ENCODE measurements around the gene PHF21B. TPM values are rescaled to one million over a fixed set of nuclear protein-coding genes. Genes with fewer than 3 reads are reported as not detected.

The PHF21B gene
- total RNA-seq, 1 donor from 2014 or later = 4.6 TPM

DNA sequence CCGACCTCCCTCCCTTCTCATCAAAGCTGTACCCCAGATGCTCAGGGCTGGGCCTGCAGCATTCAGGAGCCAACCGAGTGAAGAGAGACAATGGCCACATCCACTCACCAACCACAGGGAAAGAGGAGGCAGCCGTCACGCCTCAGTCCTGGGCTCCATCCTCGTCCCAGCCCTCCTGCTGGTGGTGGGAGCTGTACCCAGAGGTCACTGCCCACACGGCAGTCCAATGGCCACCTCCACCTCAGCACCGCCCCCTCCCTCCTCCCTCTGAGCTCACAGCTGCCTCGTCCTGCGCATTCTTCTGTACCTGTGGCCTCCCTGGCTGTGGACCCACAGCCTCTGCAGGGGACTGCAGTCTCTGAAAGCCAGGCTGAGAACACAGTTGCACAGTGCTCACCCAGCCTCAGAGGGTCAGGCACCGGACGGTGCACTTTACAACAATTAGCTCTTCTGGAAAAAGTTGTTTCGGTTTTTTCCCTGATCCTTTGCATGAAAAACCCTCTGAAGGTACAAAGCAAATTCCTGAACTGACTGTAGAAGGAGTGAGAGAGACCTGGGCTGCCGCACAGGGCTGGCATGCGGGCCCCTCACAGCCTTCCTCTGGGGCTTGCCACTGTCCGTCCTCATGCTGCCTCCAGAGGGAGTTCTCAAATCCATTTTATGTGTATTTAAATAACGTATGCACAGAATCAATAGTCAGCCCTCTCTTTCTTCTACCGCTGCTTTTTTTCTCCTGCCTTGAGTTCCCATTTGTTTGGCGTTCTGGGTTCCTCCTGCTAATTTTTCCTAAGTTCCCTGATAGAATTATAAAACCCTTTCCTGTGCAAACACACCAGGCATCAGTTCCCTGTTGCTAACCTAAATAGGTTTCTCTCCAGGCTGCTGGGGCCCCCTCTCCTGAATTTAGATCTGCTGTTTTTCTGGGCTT lies 52.7 kb downstream of the PHF21B start:
- peaks cover 7% of the 10 kb centered on the region for H3K36me3 Mint-ChIP-seq (ENCODE audit: low read depth, unreplicated experiment)
- TF ChIP-seq CTCF (IDR thresholded peaks at IDR 0.05; ENCODE audit: unreplicated experiment) = peak; percentile 16
- H3K27me3 Mint-ChIP-seq (ENCODE audit: unreplicated experiment) = no peaks in the 10 kb centered on the region
- no peaks in the 10 kb centered on the region for H3K9me3 Mint-ChIP-seq (ENCODE audit: unreplicated experiment)
- peaks cover 7% of the 10 kb centered on the region for H3K4me1 Mint-ChIP-seq (ENCODE audit: unreplicated experiment)
- no peak overlapping the region for H3K27ac Mint-ChIP-seq (ENCODE audit: unreplicated experiment)
- no peak overlapping the region for H3K4me3 Mint-ChIP-seq (ENCODE audit: unreplicated experiment)
- DNase-seq (ENCODE audit: low spot score) = no peak

GRCh38 chr22:44955102-44955501 lies 54.7 kb downstream of the PHF21B start:
- Mint-ChIP-seq H3K9me3 (ENCODE audit: unreplicated experiment) (no peaks in the 10 kb centered on the region), H3K36me3 (ENCODE audit: low read depth, unreplicated experiment) (peaks cover 7% of the 10 kb centered on the region), H3K27ac (ENCODE audit: unreplicated experiment) (no peak overlapping the region), H3K4me3 (ENCODE audit: unreplicated experiment) (no peak overlapping the region), H3K4me1 (ENCODE audit: unreplicated experiment) (peaks cover 7% of the 10 kb centered on the region), H3K27me3 (ENCODE audit: unreplicated experiment) (no peaks in the 10 kb centered on the region)
- no peak for DNase-seq (ENCODE audit: low spot score)
- TF ChIP-seq CTCF (IDR thresholded peaks at IDR 0.05; ENCODE audit: unreplicated experiment) = no peak

DNA sequence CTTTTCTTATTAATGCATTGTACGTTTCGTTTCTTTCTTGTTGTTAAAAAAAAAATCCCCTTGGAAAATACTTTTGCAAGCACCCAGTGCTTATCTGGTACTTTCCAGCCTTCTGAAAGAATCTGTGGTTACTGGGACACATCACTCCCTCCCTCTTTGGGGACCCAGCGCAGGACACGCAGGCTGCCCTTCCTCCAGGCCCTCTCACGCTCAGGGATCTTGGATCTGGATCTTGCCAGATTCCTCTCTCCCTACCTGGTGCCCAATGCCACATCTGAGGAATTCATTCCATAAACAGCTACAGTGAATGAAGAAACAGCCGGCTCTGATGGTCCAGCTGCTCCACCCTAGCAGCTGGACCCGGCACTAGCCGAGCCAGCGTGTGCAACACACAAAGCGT lies 55.7 kb downstream of the PHF21B start:
- Mint-ChIP-seq H3K36me3 (ENCODE audit: low read depth, unreplicated experiment) (peaks cover 2% of the 10 kb centered on the region), H3K9me3 (ENCODE audit: unreplicated experiment) (no peaks in the 10 kb centered on the region), H3K27me3 (ENCODE audit: unreplicated experiment) (no peaks in the 10 kb centered on the region), H3K27ac (ENCODE audit: unreplicated experiment) (no peak overlapping the region), H3K4me1 (ENCODE audit: unreplicated experiment) (peaks cover 7% of the 10 kb centered on the region), H3K4me3 (ENCODE audit: unreplicated experiment) (no peak overlapping the region)
- TF ChIP-seq CTCF (IDR thresholded peaks at IDR 0.05; ENCODE audit: unreplicated experiment) = no peak
- no peak for DNase-seq (ENCODE audit: low spot score)

DNA sequence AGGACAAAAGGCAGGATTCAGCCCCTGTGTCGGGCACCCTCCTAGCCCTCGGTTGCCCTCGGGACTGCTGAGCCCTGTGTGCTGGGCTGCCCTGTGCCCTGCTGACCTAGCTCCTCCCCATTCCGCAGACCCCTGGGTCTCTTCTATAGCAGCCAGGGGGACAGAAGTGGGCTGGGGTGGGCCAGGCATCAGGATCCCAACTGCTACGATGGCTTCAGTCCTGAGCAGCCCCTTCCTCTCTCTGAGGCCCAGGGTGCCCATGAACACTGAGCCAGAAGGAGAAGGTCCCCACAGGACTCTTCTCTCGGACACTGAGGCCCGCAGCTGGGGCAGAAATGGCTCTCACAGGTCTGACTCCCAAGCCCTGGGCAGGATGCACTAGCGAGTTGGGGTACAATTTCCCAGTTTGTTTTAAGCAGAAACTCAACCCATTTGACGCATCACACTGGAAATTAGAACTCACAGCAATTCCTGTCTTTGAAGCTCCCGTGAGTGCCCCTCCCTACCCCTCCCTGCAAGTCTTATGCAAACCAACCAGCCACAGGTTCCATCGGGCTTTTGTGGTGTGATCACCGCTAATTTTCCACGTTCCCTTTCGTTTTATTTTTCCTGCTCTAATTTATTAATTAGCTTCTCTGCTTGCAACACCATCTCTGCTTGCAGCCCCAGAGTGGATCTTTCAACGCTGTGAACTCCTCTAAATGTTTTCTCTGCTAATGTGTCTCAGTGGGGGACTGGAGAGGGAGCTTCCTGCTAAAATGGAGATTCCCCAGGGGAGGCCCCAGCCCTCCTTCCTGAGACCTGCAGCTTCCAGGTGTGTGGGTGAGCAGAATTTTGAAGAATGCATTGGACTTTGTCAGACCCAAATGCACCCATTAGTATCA lies 56.7 kb downstream of the PHF21B start:
- no peaks in the 10 kb centered on the region for H3K9me3 Mint-ChIP-seq (ENCODE audit: unreplicated experiment)
- TF ChIP-seq CTCF (IDR thresholded peaks at IDR 0.05; ENCODE audit: unreplicated experiment) = no peak
- no peaks in the 10 kb centered on the region for H3K36me3 Mint-ChIP-seq (ENCODE audit: low read depth, unreplicated experiment)
- H3K4me3 Mint-ChIP-seq (ENCODE audit: unreplicated experiment) = no peak overlapping the region
- no peaks in the 10 kb centered on the region for H3K27me3 Mint-ChIP-seq (ENCODE audit: unreplicated experiment)
- DNase-seq (ENCODE audit: low spot score) = no peak
- H3K4me1 Mint-ChIP-seq (ENCODE audit: unreplicated experiment) = peaks cover 7% of the 10 kb centered on the region
- H3K27ac Mint-ChIP-seq (ENCODE audit: unreplicated experiment) = no peak overlapping the region

All from endothelial cell (in vitro differentiated cells).